ENCODE data around the gene FAM227A.

- TF ChIP-seq POLR2AphosphoS5 (IDR thresholded peaks at IDR 0.05; ENCODE audit: borderline replicate concordance, low read depth, low read length) (no peak), EZH2 (IDR thresholded peaks at IDR 0.05) (no peak), FOXP2 (optimal IDR thresholded peaks at IDR 0.05; ENCODE audit: control extremely low read depth, extremely low read length, insufficient read depth) (no peak)
Observed at GRCh38 chr22:38610234-38610633, 46.0 kb downstream of the FAM227A start.

Data from SK-N-MC (cell line).